ENCODE results near the gene GREB1L.

The GREB1L gene

GRCh38 chr18:21452276-21452780, 210.3 kb downstream of the GREB1L start:
- no peak for DNase-seq

- no peak for DNase-seq
Observed at GRCh38 chr18:21452796-21453510, 210.9 kb downstream of the GREB1L start.

- no peak for DNase-seq
Observed at GRCh38 chr18:21453511-21453901, 211.5 kb downstream of the GREB1L start.

GRCh38 chr18:21454725-21455124, 212.7 kb downstream of the GREB1L start:
- no peak for DNase-seq

- DNase-seq = no peak
Observed at GRCh38 chr18:21456428-21457178, 214.6 kb downstream of the GREB1L start.

- no peak for DNase-seq
Observed at GRCh38 chr18:21457179-21457535, 215.1 kb downstream of the GREB1L start.

GRCh38 chr18:21458310-21458709, 216.3 kb downstream of the GREB1L start:
- DNase-seq = no peak

- no peak for DNase-seq
Observed at GRCh38 chr18:21458788-21459187, 216.8 kb downstream of the GREB1L start.

GRCh38 chr18:21459706-21460286, 217.8 kb downstream of the GREB1L start:
- DNase-seq = no peak

GRCh38 chr18:21461460-21461859, 219.4 kb downstream of the GREB1L start:
- DNase-seq = no peak

- no peak for DNase-seq
Observed at GRCh38 chr18:21463718-21464117, 221.7 kb downstream of the GREB1L start.

GRCh38 chr18:21468514-21469164, 226.6 kb downstream of the GREB1L start:
- no peak for DNase-seq

GRCh38 chr18:21472741-21473140, 230.7 kb downstream of the GREB1L start:
- DNase-seq = no peak

GRCh38 chr18:21474621-21475020, 232.6 kb downstream of the GREB1L start:
- no peak for DNase-seq

- DNase-seq = no peak
Observed at GRCh38 chr18:21479721-21480120, 237.7 kb downstream of the GREB1L start.

- no peak for DNase-seq
Observed at GRCh38 chr18:21481739-21482138, 239.7 kb downstream of the GREB1L start.

- DNase-seq = no peak
Observed at GRCh38 chr18:21483051-21483450, 241.0 kb downstream of the GREB1L start.

- DNase-seq = no peak
Observed at GRCh38 chr18:21484851-21485636, 243.0 kb downstream of the GREB1L start.

GRCh38 chr18:21486905-21487437, 244.9 kb downstream of the GREB1L start:
- no peak for DNase-seq

GRCh38 chr18:21489119-21489750, 247.2 kb downstream of the GREB1L start:
- peak; percentile 4 for DNase-seq

- no peak for DNase-seq
Observed at GRCh38 chr18:21489919-21490495, 248.0 kb downstream of the GREB1L start.

Measured in NCI-H2227 treated with DMSO at 0.1 percent for 48 hours (cell line).